DND-41 (cell line): ENCODE data around the gene TOR2A.

Source experiments
- ATAC-seq: fragments of 200-7000 bp; cut with Tn5 transposase; 3 replicates; pipeline ENCODE4 v1.9.1; 2021; ENCODE audit warnings: low read depth; ENCODE audit not compliant: insufficient read depth
- DNase-seq: peaks from one replicate; pipeline ENCODE4 v3.0.0-alpha.2; 2020
- H2AFZ ChIP-seq: 2 replicates; pipeline ENCODE4 v1.6.0; 2012; ENCODE audit warnings: low read depth, low read length
- H3K27ac ChIP-seq: 2 replicates; pipeline ENCODE4 v1.5.1; 2012; ENCODE audit warnings: low read length, inconsistent platforms
- H3K27me3 ChIP-seq: fragments of 200-600 bp; sonication (generic); 2 replicates; pipeline ENCODE4 v1.6.0; 2012; ENCODE audit warnings: low read length, mild to moderate bottlenecking, inconsistent platforms; ENCODE audit not compliant: insufficient read depth, poor library complexity
- H3K36me3 ChIP-seq: 2 replicates; pipeline ENCODE4 v1.5.1; 2012; ENCODE audit warnings: low read length, inconsistent platforms; ENCODE audit not compliant: insufficient read depth
- H3K4me1 ChIP-seq: 2 replicates; pipeline ENCODE4 v1.5.1; 2012; ENCODE audit warnings: mild to moderate bottlenecking, low read length; ENCODE audit not compliant: insufficient read depth
- H3K4me2 ChIP-seq: 2 replicates; pipeline ENCODE4 v1.6.0; 2012; ENCODE audit warnings: mild to moderate bottlenecking, moderate library complexity, low read length, inconsistent platforms; ENCODE audit not compliant: insufficient read depth
- H3K4me3 ChIP-seq, 2 experiments: fragments of 200-600 bp in 1 of 2; shearing (Covaris generic) in 1 of 2; 2 replicates each; pipeline ENCODE4 v1.5.1; 2012 to 2016; ENCODE audit warnings: inconsistent platforms in 2 of 2, low read length in 2 of 2, mild to moderate bottlenecking in 2 of 2, low read depth in 1 of 2, moderate library complexity in 1 of 2
- H3K79me2 ChIP-seq: 2 replicates; pipeline ENCODE4 v1.6.0; 2012; ENCODE audit warnings: low read length, inconsistent platforms; ENCODE audit not compliant: insufficient read depth
- H3K9ac ChIP-seq: 2 replicates; pipeline ENCODE4 v1.6.0; 2012; ENCODE audit warnings: low read depth, mild to moderate bottlenecking, inconsistent platforms, low read length, moderate library complexity
- H3K9me3 ChIP-seq: 2 replicates; pipeline ENCODE4 v1.5.1; 2012; ENCODE audit warnings: low read length, moderate library complexity, mild to moderate bottlenecking, inconsistent platforms; ENCODE audit not compliant: insufficient read depth, severe bottlenecking
- H4K20me1 ChIP-seq: 2 replicates; pipeline ENCODE4 v1.6.0; 2012; ENCODE audit warnings: low read length; ENCODE audit not compliant: insufficient read depth
- CTCF ChIP-seq: IDR thresholded peaks from 2 replicates; pipeline ENCODE4 v1.5.1; 2012; ENCODE audit warnings: borderline replicate concordance, low read length, moderate library complexity, mild to moderate bottlenecking; ENCODE audit not compliant: poor library complexity, severe bottlenecking; ENCODE audit errors: extremely low read depth
- EZH2 ChIP-seq: IDR thresholded peaks from 3 replicates; pipeline ENCODE4 v1.6.1; 2012; ENCODE audit warnings: borderline replicate concordance, low read depth, mild to moderate bottlenecking, moderate library complexity, low read length, inconsistent platforms; ENCODE audit not compliant: severe bottlenecking

The TOR2A gene

DNA sequence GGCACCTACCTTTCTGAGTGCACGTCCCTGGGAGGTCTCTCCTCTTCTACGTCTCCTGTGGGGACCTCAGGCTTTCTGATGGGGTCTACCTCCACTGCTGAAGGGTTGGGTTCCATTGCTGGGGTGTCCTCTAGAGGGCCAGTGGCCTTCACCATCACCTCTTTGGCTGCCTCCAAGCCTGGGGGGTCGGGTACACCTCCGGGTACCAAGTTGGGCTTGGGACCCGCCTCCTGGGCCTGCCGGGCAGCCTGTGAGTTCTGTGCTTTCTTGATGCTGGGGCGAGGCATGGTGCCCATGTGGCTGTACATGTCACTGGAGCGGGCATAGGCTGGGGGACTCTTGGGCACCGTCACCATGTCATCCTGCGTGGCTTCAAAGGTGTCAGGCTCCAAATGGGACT, 38.9 kb upstream of the TOR2A start:
- H3K79me2 ChIP-seq = peaks cover 24% of the 10 kb centered on the region
- no peak overlapping the region for H3K9ac ChIP-seq
- H4K20me1 ChIP-seq = no peaks in the 10 kb centered on the region
- no peaks in the 10 kb centered on the region for H3K9me3 ChIP-seq
- H3K4me3 ChIP-seq = no peak overlapping the region
- H3K4me2 ChIP-seq = no peak overlapping the region
- no peak overlapping the region for H2AFZ ChIP-seq
- peaks cover 5% of the 10 kb centered on the region; the same call in 1 of the 2 replicates for H3K36me3 ChIP-seq
- DNase-seq (no peak), ATAC-seq (no peak)
- TF ChIP-seq EZH2 (no peak), CTCF (no peak)
- 0 out of 2 replicates have a peak overlapping the region, but pooled peaks have one; percentile 27 for H3K27ac ChIP-seq
- H3K27me3 ChIP-seq = no peaks in the 10 kb centered on the region
- peaks cover 56% of the 10 kb centered on the region for H3K4me1 ChIP-seq

GRCh38 chr9:127773272-127773671, 38.2 kb upstream of the TOR2A start:
- H3K9me3 ChIP-seq = no peaks in the 10 kb centered on the region
- no peak overlapping the region for H3K9ac ChIP-seq
- no peaks in the 10 kb centered on the region for H4K20me1 ChIP-seq
- DNase-seq (no peak), ATAC-seq (no peak)
- H3K4me3 ChIP-seq = no peak overlapping the region
- H3K4me1 ChIP-seq = peaks cover 49% of the 10 kb centered on the region
- H3K27me3 ChIP-seq = no peaks in the 10 kb centered on the region
- TF ChIP-seq CTCF = no peak
- TF ChIP-seq EZH2 = no peak
- H3K4me2 ChIP-seq = no peak overlapping the region
- no peaks in the 10 kb centered on the region; the same call in 1 of the 2 replicates for H3K36me3 ChIP-seq
- no peak overlapping the region for H2AFZ ChIP-seq
- H3K79me2 ChIP-seq = peaks cover 17% of the 10 kb centered on the region
- H3K27ac ChIP-seq = no peak overlapping the region

- Histone ChIP-seq H3K79me2 (peaks cover 11% of the 10 kb centered on the region), H3K4me1 (peaks cover 44% of the 10 kb centered on the region), H3K27me3 (no peaks in the 10 kb centered on the region), H3K9me3 (no peaks in the 10 kb centered on the region), H2AFZ (no peak overlapping the region), H4K20me1 (no peaks in the 10 kb centered on the region), H3K4me3 (no peak overlapping the region), H3K9ac (no peak overlapping the region), H3K27ac (no peak overlapping the region), H3K4me2 (no peak overlapping the region), H3K36me3 (no peaks in the 10 kb centered on the region; the same call in 1 of the 2 replicates)
- DNase-seq = no peak
- ATAC-seq = no peak
- TF ChIP-seq EZH2 = no peak
- TF ChIP-seq CTCF = no peak
Observed at GRCh38 chr9:127772603-127773002, 37.5 kb upstream of the TOR2A start.
